ENCODE results near the gene OPCML. TPM values are rescaled to one million over a fixed set of nuclear protein-coding genes. Genes with fewer than 3 reads are reported as not detected.

The OPCML gene
- total RNA-seq, 2 experiments from 2014 or later = not detected

GRCh38 chr11:132453406-132453805 is 1078.9 kb downstream of the OPCML start:
- POLR2A ChIA-PET = no interaction called here
- ATAC-seq (ENCODE audit: low read depth) = no peak
- no peak overlapping the region for H3K27ac Mint-ChIP-seq
- H3K4me1 Mint-ChIP-seq = no peaks in the 10 kb centered on the region
- no peaks in the 10 kb centered on the region for H3K27me3 Mint-ChIP-seq
- H3K36me3 Mint-ChIP-seq = no peaks in the 10 kb centered on the region
- H3K9me3 Mint-ChIP-seq = peaks cover 1% of the 10 kb centered on the region
- DNase-seq = no peak
- no peak overlapping the region for H3K4me3 Mint-ChIP-seq

DNA sequence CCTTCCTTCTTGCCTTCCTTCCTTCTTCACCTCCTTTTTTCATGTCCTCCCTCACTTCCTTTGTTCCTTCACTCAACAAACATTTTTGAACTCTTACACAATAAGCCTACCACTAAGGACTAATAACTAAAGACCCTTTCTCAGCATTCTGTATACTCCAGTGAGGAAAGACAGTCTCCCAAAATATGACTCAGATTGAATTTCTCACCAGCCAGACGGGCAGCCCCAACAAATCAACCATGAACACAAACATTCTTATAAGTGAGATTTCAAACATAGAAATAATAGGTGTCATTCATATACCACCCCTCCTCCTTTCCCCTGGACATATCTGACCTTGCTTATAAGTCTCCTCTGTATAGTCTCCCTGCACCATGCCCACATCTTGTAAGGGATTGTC is 1079.7 kb downstream of the OPCML start:
- no peaks in the 10 kb centered on the region for H3K4me1 Mint-ChIP-seq
- no peak overlapping the region for H3K27ac Mint-ChIP-seq
- DNase-seq = no peak
- ATAC-seq (ENCODE audit: low read depth) = no peak
- peaks cover 1% of the 10 kb centered on the region for H3K9me3 Mint-ChIP-seq
- H3K36me3 Mint-ChIP-seq = no peaks in the 10 kb centered on the region
- no peak overlapping the region for H3K4me3 Mint-ChIP-seq
- no peaks in the 10 kb centered on the region for H3K27me3 Mint-ChIP-seq
- POLR2A ChIA-PET = no interaction called here

DNA sequence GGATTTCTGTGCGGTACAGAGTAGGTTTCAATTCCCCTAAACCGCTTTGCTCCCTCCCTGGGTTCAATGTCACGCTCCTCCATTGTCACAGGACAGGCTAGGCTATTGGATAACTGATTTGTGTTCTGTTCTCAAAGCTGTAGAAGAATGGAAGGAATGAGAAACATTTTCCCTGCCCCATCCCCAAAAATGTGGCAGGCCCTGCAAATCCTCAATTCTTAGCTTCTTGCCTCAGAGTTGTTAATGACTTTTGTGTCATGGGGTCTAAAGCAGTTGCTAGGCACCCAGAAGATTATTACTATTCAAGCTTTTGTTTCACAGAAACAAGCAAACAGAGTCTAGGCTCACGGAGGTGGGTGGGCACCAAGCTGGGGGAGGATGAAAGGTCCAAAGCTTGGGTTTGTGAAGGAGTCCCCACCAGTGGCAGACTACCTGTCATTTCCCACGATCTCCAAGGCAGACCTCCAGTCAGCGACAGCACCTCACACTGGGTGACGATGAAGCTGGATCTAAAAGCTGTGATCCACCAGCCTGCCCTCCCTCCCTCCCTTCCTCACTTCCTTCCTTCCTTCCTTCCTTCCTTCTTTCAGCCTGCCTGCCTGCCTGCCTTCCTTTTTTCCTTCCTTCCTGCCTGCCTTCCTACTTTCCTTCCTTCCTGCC is 1080.2 kb downstream of the OPCML start:
- DNase-seq = no peak
- POLR2A ChIA-PET = no interaction called here
- no peaks in the 10 kb centered on the region for H3K27me3 Mint-ChIP-seq
- H3K9me3 Mint-ChIP-seq = peaks cover 1% of the 10 kb centered on the region
- H3K4me3 Mint-ChIP-seq = no peak overlapping the region
- H3K36me3 Mint-ChIP-seq = no peaks in the 10 kb centered on the region
- no peaks in the 10 kb centered on the region for H3K4me1 Mint-ChIP-seq
- H3K27ac Mint-ChIP-seq = no peak overlapping the region
- no peak for ATAC-seq (ENCODE audit: low read depth)

- ATAC-seq (ENCODE audit: low read depth) = no peak
- no peak overlapping the region for H3K27ac Mint-ChIP-seq
- H3K4me3 Mint-ChIP-seq = no peak overlapping the region
- POLR2A ChIA-PET = no interaction called here
- H3K27me3 Mint-ChIP-seq = no peaks in the 10 kb centered on the region
- H3K36me3 Mint-ChIP-seq = no peaks in the 10 kb centered on the region
- peaks cover 1% of the 10 kb centered on the region for H3K9me3 Mint-ChIP-seq
- no peaks in the 10 kb centered on the region for H3K4me1 Mint-ChIP-seq
- DNase-seq = no peak
These were observed 1081.7 kb downstream of the OPCML start for GRCh38 chr11:132450631-132451030.

GRCh38 chr11:132448334-132448995 is 1083.8 kb downstream of the OPCML start:
- ATAC-seq (ENCODE audit: low read depth) (no peak), DNase-seq (no peak)
- Mint-ChIP-seq H3K9me3 (peaks cover 1% of the 10 kb centered on the region), H3K27me3 (no peaks in the 10 kb centered on the region), H3K27ac (no peak overlapping the region), H3K36me3 (no peaks in the 10 kb centered on the region), H3K4me3 (no peak overlapping the region), H3K4me1 (no peaks in the 10 kb centered on the region)
- POLR2A ChIA-PET = no interaction called here

DNA sequence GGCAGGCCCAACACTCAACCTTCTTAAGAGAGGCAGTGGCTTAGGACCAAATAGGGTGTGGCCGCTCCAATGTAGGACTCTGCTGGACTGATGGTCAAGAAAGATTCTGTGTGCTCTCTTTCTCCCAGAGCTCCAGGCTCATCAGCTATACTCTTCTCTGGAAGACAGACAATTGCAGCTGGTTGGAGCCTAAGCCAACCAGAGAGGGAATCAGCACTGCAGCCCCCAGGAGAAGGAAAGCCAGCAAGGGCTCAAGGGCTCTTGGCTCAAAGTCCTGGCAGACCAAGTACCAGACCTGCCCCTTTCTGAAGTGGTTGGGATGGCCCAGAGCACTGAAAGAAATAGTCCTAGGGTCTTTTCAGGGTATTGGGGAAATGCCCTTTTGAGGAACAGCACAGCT is 1084.5 kb downstream of the OPCML start:
- H3K4me1 Mint-ChIP-seq = no peaks in the 10 kb centered on the region
- no peak for DNase-seq
- no peaks in the 10 kb centered on the region for H3K27me3 Mint-ChIP-seq
- POLR2A ChIA-PET = no interaction called here
- no peaks in the 10 kb centered on the region for H3K36me3 Mint-ChIP-seq
- no peak for ATAC-seq (ENCODE audit: low read depth)
- no peak overlapping the region for H3K27ac Mint-ChIP-seq
- H3K9me3 Mint-ChIP-seq = peaks cover 1% of the 10 kb centered on the region
- H3K4me3 Mint-ChIP-seq = no peak overlapping the region

GRCh38 chr11:132445859-132446291 is 1086.4 kb downstream of the OPCML start:
- Mint-ChIP-seq H3K4me1 (no peaks in the 10 kb centered on the region), H3K36me3 (no peaks in the 10 kb centered on the region), H3K4me3 (no peak overlapping the region), H3K27me3 (no peaks in the 10 kb centered on the region), H3K9me3 (peaks cover 1% of the 10 kb centered on the region), H3K27ac (no peak overlapping the region)
- ATAC-seq (ENCODE audit: low read depth) (no peak), DNase-seq (no peak)
- POLR2A ChIA-PET = no interaction called here

GRCh38 chr11:132444911-132445310 is 1087.4 kb downstream of the OPCML start:
- H3K9me3 Mint-ChIP-seq = peaks cover 2% of the 10 kb centered on the region
- H3K4me1 Mint-ChIP-seq = no peaks in the 10 kb centered on the region
- H3K27me3 Mint-ChIP-seq = peaks cover 1% of the 10 kb centered on the region
- DNase-seq (no peak), ATAC-seq (ENCODE audit: low read depth) (no peak)
- H3K27ac Mint-ChIP-seq = no peak overlapping the region
- no peaks in the 10 kb centered on the region for H3K36me3 Mint-ChIP-seq
- POLR2A ChIA-PET = no interaction called here
- no peak overlapping the region for H3K4me3 Mint-ChIP-seq

GRCh38 chr11:132439711-132440255 is 1092.5 kb downstream of the OPCML start:
- POLR2A ChIA-PET = no interaction called here
- H3K4me1 Mint-ChIP-seq = no peaks in the 10 kb centered on the region
- H3K36me3 Mint-ChIP-seq = no peaks in the 10 kb centered on the region
- no peak overlapping the region for H3K27ac Mint-ChIP-seq
- H3K9me3 Mint-ChIP-seq = peaks cover 3% of the 10 kb centered on the region
- peaks cover 1% of the 10 kb centered on the region for H3K27me3 Mint-ChIP-seq
- ATAC-seq (ENCODE audit: low read depth) (no peak), DNase-seq (no peak)
- no peak overlapping the region for H3K4me3 Mint-ChIP-seq

- DNase-seq (no peak), ATAC-seq (ENCODE audit: low read depth) (no peak)
- no peak overlapping the region for H3K27ac Mint-ChIP-seq
- H3K4me1 Mint-ChIP-seq = no peaks in the 10 kb centered on the region
- peaks cover 3% of the 10 kb centered on the region for H3K9me3 Mint-ChIP-seq
- H3K27me3 Mint-ChIP-seq = peaks cover 1% of the 10 kb centered on the region
- H3K36me3 Mint-ChIP-seq = no peaks in the 10 kb centered on the region
- POLR2A ChIA-PET = no interaction called here
- no peak overlapping the region for H3K4me3 Mint-ChIP-seq
These were observed 1093.9 kb downstream of the OPCML start for GRCh38 chr11:132438418-132438817.

- DNase-seq (no peak), ATAC-seq (ENCODE audit: low read depth) (no peak)
- no peaks in the 10 kb centered on the region for H3K9me3 Mint-ChIP-seq
- no peaks in the 10 kb centered on the region for H3K36me3 Mint-ChIP-seq
- no peaks in the 10 kb centered on the region for H3K4me1 Mint-ChIP-seq
- no peaks in the 10 kb centered on the region for H3K27me3 Mint-ChIP-seq
- POLR2A ChIA-PET = no interaction called here
- no peak overlapping the region for H3K4me3 Mint-ChIP-seq
- no peak overlapping the region for H3K27ac Mint-ChIP-seq
These were observed 1101.8 kb downstream of the OPCML start for GRCh38 chr11:132430429-132431062.

- POLR2A ChIA-PET = no interaction called here
- no peak overlapping the region for H3K4me3 Mint-ChIP-seq
- H3K9me3 Mint-ChIP-seq = no peaks in the 10 kb centered on the region
- no peaks in the 10 kb centered on the region for H3K4me1 Mint-ChIP-seq
- ATAC-seq (ENCODE audit: low read depth) (no peak), DNase-seq (no peak)
- H3K36me3 Mint-ChIP-seq = no peaks in the 10 kb centered on the region
- no peak overlapping the region for H3K27ac Mint-ChIP-seq
- H3K27me3 Mint-ChIP-seq = no peaks in the 10 kb centered on the region
These were observed 1102.6 kb downstream of the OPCML start for GRCh38 chr11:132429685-132430084.

DNA sequence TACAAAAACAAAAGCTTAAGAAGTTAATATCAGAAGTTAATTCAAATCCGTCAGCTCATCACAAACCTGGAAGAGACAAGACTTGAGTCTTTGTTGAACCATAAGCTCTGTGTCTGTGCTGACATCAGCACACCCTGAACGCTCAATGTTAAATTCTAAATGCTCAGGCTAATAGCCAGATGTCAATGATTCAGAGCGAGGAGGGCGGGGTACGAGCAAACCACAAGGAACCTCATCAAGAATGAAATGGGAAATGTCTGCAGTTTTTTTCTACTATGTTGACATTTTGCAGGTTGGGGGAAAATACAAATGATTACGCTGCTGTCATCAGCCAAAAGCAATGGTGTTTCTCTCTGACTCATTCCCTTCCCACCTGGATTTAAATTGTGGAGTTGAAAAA is 1104.7 kb downstream of the OPCML start:
- no peaks in the 10 kb centered on the region for H3K27me3 Mint-ChIP-seq
- no peak overlapping the region for H3K27ac Mint-ChIP-seq
- no peak overlapping the region for H3K4me3 Mint-ChIP-seq
- no peaks in the 10 kb centered on the region for H3K4me1 Mint-ChIP-seq
- DNase-seq (no peak), ATAC-seq (ENCODE audit: low read depth) (no peak)
- H3K9me3 Mint-ChIP-seq = no peaks in the 10 kb centered on the region
- POLR2A ChIA-PET = no interaction called here
- no peaks in the 10 kb centered on the region for H3K36me3 Mint-ChIP-seq

- H3K9me3 Mint-ChIP-seq = no peaks in the 10 kb centered on the region
- H3K27me3 Mint-ChIP-seq = no peaks in the 10 kb centered on the region
- no peaks in the 10 kb centered on the region for H3K36me3 Mint-ChIP-seq
- DNase-seq (no peak), ATAC-seq (ENCODE audit: low read depth) (no peak)
- no peak overlapping the region for H3K27ac Mint-ChIP-seq
- no peak overlapping the region for H3K4me3 Mint-ChIP-seq
- no peaks in the 10 kb centered on the region for H3K4me1 Mint-ChIP-seq
- POLR2A ChIA-PET = no interaction called here
These were observed 1107.9 kb downstream of the OPCML start for GRCh38 chr11:132424433-132424832.
